Upper lobe of right lung (tissue), 1 donor: ENCODE data around the gene MRPL54. TPM values are rescaled to one million over a fixed set of nuclear protein-coding genes. Genes with fewer than 3 reads are reported as not detected.

Source experiments
- ATAC-seq: fragments of 200-7000 bp; cut with Tn5 transposase; one replicate; pipeline ENCODE4 v1.9.1; 2020; ENCODE audit warnings: mild to moderate bottlenecking, moderate library complexity
- DNase-seq: peaks from one replicate; pipeline ENCODE4 v3.0.0-alpha.2; 2020
- H3K27ac ChIP-seq: fragments of 200-600 bp; one replicate; pipeline ENCODE4 v1.8.0; 2022
- H3K27me3 ChIP-seq: fragments of 200-600 bp; one replicate; pipeline ENCODE4 v1.8.0; 2022; ENCODE audit warnings: mild to moderate bottlenecking
- H3K36me3 ChIP-seq: fragments of 200-600 bp; one replicate; pipeline ENCODE4 v1.8.0; 2022
- H3K4me1 ChIP-seq: fragments of 200-600 bp; one replicate; pipeline ENCODE4 v1.8.0; 2022
- H3K4me3 ChIP-seq: fragments of 200-600 bp; one replicate; pipeline ENCODE4 v1.8.0; 2022; ENCODE audit warnings: mild to moderate bottlenecking
- H3K9me3 ChIP-seq: fragments of 200-600 bp; one replicate; pipeline ENCODE4 v1.8.0; 2022
- intact Hi-C: fragments of 100-400 bp; cut with DNase I; formaldehyde crosslinking; loops from one replicate; pipeline ENCODE4 v1.11.0; 2022
- total RNA-seq: library from RNA; stranded (reverse); fragmentation: NEBNext Ultra II Directional; extraction: Animal tissue kit (Norgen Biotek cat#: 25700); gene quantifications from one replicate; pipeline ENCODE4 v1.2.1, GENCODE V29; 2021
- TF ChIP-seq, protein P1 (sequence below): fragments of 200-600 bp; IDR thresholded peaks from one replicate; pipeline ENCODE4 v1.8.0; 2022; ENCODE audit warnings: antibody characterized with exemption
- donor health status: DM: no; HTN: yes; CAD: no; lungs with severe emphysema.

Gene MRPL54
- total RNA-seq, 1 donor from 2014 or later: 59.7 TPM

DNA sequence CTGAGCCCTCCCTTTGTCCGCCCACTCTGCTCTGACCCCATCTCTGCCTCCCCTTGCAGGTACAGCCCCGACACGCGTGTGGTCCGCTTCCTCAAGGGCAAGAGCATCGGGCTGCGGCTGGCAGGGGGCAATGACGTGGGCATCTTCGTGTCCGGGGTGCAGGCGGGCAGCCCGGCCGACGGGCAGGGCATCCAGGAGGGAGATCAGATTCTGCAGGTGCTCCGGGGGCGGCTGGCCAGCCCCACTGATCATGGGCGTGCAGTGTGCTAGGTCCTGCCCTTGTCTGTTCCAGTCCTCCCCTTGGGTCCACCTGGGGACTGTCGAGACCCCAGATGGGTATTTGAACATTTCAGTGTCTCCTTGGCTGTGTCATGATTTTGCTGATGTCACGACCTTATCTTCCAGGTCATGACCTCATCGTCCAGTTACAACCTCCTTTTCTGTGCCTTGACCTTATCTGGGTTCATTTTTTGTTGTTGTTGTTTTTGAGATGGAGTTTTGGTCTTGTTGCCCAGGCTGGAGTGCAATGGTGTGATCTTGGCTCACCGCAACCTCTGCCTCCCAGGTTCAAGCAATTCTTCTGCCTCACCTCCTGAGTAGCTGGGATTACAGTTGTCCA is 26.3 kb upstream of the MRPL54 start:
- H3K4me3 ChIP-seq: no peak overlapping the region
- no peak for ATAC-seq
- TF ChIP-seq, protein P1, sequence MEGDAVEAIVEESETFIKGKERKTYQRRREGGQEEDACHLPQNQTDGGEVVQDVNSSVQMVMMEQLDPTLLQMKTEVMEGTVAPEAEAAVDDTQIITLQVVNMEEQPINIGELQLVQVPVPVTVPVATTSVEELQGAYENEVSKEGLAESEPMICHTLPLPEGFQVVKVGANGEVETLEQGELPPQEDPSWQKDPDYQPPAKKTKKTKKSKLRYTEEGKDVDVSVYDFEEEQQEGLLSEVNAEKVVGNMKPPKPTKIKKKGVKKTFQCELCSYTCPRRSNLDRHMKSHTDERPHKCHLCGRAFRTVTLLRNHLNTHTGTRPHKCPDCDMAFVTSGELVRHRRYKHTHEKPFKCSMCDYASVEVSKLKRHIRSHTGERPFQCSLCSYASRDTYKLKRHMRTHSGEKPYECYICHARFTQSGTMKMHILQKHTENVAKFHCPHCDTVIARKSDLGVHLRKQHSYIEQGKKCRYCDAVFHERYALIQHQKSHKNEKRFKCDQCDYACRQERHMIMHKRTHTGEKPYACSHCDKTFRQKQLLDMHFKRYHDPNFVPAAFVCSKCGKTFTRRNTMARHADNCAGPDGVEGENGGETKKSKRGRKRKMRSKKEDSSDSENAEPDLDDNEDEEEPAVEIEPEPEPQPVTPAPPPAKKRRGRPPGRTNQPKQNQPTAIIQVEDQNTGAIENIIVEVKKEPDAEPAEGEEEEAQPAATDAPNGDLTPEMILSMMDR: no peak
- intact Hi-C loops: no loop called here
- no peaks in the 10 kb centered on the region for H3K9me3 ChIP-seq
- H3K4me1 ChIP-seq: no peaks in the 10 kb centered on the region
- H3K27ac ChIP-seq: no peak overlapping the region
- H3K27me3 ChIP-seq: no peaks in the 10 kb centered on the region
- DNase-seq: no peak
- peaks cover 9% of the 10 kb centered on the region for H3K36me3 ChIP-seq

DNA sequence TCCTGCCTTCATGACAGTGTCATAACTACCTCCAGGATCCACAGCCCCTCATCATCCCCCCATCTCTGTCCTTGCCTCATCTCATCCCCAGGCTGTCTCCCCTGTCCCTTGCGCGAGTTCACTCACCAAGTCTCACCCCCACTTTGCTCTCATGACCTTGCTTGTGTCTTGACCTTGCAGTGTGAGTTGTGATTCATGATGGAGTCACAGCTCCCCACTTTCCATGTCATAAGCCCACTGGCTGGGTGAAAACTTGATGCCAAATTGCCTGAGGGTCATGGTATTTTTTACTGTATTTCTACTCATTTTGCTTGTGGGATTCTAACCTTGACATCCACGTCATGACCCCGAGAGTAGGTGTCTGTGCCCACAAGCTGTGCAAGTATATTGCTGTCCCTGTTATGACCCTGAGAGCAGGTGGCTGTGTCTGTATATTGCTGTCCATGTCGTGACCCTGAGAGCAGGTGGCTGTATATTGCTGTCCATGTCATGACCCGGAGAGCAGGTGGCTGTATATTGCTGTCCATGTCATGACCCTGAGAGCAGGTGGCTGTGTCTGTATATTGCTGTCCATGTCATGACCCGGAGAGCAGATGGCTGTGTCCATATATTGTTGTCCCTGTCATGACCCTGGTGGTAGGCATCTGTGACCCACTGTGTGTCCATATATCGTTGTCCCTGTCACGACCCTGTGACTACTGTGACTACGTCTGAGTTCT is 24.8 kb upstream of the MRPL54 start:
- Histone ChIP-seq H3K4me3 (no peak overlapping the region), H3K4me1 (no peaks in the 10 kb centered on the region), H3K27ac (no peak overlapping the region), H3K9me3 (no peaks in the 10 kb centered on the region), H3K36me3 (peaks cover 9% of the 10 kb centered on the region), H3K27me3 (no peaks in the 10 kb centered on the region)
- DNase-seq (no peak), ATAC-seq (no peak)
- TF ChIP-seq, protein P1: no peak
- intact Hi-C loops: no loop called here

DNA sequence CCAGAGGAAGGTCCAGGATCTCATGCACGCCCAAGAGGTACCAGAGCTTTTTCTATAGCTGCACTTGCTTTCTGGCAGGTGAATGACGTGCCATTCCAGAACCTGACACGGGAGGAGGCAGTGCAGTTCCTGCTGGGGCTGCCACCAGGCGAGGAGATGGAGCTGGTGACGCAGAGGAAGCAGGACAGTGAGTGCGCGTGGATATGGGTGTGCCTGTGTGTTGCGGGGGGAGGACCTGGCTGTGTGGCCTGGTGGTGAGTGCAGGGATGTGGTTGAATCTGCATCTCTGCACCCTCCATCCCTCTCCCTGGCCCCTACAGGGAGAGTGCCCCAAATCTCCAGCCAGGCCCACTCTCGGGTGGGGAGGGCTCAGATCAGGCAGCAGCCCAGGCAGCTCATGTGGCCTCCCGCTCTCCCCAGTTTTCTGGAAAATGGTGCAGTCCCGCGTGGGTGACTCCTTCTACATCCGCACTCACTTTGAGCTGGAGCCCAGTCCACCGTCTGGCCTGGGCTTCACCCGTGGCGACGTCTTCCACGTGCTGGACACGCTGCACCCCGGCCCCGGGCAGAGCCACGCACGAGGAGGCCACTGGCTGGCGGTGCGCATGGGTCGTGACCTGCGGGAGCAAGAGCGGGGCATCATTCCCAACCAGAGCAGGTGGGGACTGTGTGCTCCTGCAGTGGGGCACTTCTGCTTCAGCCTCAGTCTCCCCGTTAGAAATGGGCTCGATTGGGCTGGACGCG is 23.8 kb upstream of the MRPL54 start:
- intact Hi-C loops: no loop called here
- Histone ChIP-seq H3K36me3 (peaks cover 8% of the 10 kb centered on the region), H3K27ac (no peak overlapping the region), H3K9me3 (no peaks in the 10 kb centered on the region), H3K4me3 (no peak overlapping the region), H3K4me1 (no peaks in the 10 kb centered on the region), H3K27me3 (no peaks in the 10 kb centered on the region)
- TF ChIP-seq, protein P1: no peak
- DNase-seq (no peak), ATAC-seq (peak; percentile 6)

DNA sequence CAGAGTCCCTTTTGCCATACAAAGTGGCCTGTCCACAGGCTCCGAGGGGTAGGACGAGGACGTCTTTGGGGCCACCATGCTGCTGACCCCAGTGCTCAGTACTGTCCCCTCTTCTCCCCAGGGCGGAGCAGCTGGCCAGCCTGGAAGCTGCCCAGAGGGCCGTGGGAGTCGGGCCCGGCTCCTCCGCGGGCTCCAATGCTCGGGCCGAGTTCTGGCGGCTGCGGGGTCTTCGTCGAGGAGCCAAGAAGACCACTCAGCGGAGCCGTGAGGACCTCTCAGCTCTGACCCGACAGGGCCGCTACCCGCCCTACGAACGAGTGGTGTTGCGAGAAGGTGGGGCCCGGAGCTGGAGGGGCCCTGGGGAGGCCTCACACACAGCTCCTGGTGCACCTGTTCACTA is 22.1 kb upstream of the MRPL54 start:
- no peak for ATAC-seq
- peaks cover 6% of the 10 kb centered on the region for H3K36me3 ChIP-seq

DNA sequence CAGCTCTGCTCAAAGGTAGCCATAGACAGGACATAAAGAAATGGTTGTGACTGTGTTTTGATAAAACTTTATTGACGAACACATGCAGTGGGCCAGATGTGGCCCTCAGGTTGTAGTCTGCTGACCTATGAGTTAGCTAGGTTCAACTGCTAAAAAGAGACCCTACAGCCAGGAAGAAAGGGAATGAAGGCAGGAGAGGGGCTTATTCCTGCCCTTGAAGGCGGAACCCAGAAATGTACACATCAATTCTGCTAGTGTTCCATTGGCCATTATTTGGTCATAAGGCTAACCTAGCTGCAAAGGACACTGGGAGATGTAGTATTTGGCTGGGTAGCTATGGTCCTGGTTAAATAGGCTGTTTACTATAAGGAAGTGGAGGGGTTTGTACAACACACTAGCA is 19.0 kb upstream of the MRPL54 start:
- no peak for DNase-seq
- Histone ChIP-seq H3K27me3 (no peaks in the 10 kb centered on the region), H3K27ac (no peak overlapping the region), H3K36me3 (no peaks in the 10 kb centered on the region), H3K4me3 (no peak overlapping the region), H3K9me3 (no peaks in the 10 kb centered on the region), H3K4me1 (no peaks in the 10 kb centered on the region)
- ATAC-seq: no peak
- TF ChIP-seq, protein P1: no peak
- intact Hi-C loops: no loop called here

More for the DNA sequence above, 22.1 kb upstream of the MRPL54 start:
- intact Hi-C loops: no loop called here
- Histone ChIP-seq H3K27me3 (no peaks in the 10 kb centered on the region), H3K9me3 (no peaks in the 10 kb centered on the region), H3K4me1 (no peaks in the 10 kb centered on the region), H3K4me3 (no peak overlapping the region), H3K27ac (no peak overlapping the region)
- TF ChIP-seq, protein P1: no peak
- DNase-seq: no peak
